Dendritic cell treated with granulocyte-macrophage colony-stimulating factor and Interleukin-4, amounts not matched to agents 40 ng/mL and 50 ng/mL, for 4 days (primary cell): Measurements from ENCODE around the gene TSPEAR.

ENCODE experiments used
- H3K27ac Mint-ChIP-seq: one replicate; pipeline ENCODE4 v1.8.0; 2022; ENCODE audit warnings: mild to moderate bottlenecking, mixed read lengths
- H3K27me3 Mint-ChIP-seq: one replicate; pipeline ENCODE4 v1.8.0; 2022; ENCODE audit warnings: mild to moderate bottlenecking, mixed read lengths
- H3K36me3 Mint-ChIP-seq: one replicate; pipeline ENCODE4 v1.8.0; 2022; ENCODE audit warnings: low read depth, mixed read lengths
- H3K4me1 Mint-ChIP-seq: one replicate; pipeline ENCODE4 v1.8.0; 2022; ENCODE audit warnings: low read depth, mixed read lengths
- H3K4me3 Mint-ChIP-seq: one replicate; pipeline ENCODE4 v1.8.0; 2022; ENCODE audit warnings: mild to moderate bottlenecking, moderate library complexity, mixed read lengths
- H3K9me3 Mint-ChIP-seq: one replicate; pipeline ENCODE4 v1.8.0; 2022; ENCODE audit warnings: mixed read lengths
- intact Hi-C: fragments of 100-400 bp; cut with micrococcal nuclease; formaldehyde crosslinking; loops from one replicate; pipeline ENCODE4 v1.15.0; 2022

Gene TSPEAR

GRCh38 chr21:44513389-44514217 lies 197.8 kb downstream of the TSPEAR start:
- intact Hi-C loops: no loop called here
- peaks cover 30% of the 10 kb centered on the region for H3K27me3 Mint-ChIP-seq

GRCh38 chr21:44512496-44513388 lies 198.6 kb downstream of the TSPEAR start:
- intact Hi-C loops: no loop called here
- peaks cover 10% of the 10 kb centered on the region for H3K4me1 Mint-ChIP-seq
- no peak overlapping the region for H3K4me3 Mint-ChIP-seq
- H3K9me3 Mint-ChIP-seq: no peaks in the 10 kb centered on the region
- H3K27ac Mint-ChIP-seq: no peak overlapping the region
- H3K36me3 Mint-ChIP-seq: no peaks in the 10 kb centered on the region
- H3K27me3 Mint-ChIP-seq: peaks cover 37% of the 10 kb centered on the region

More at GRCh38 chr21:44513389-44514217, 197.8 kb downstream of the TSPEAR start:
- H3K36me3 Mint-ChIP-seq: no peaks in the 10 kb centered on the region
- no peak overlapping the region for H3K27ac Mint-ChIP-seq
- H3K4me3 Mint-ChIP-seq: no peak overlapping the region
- H3K4me1 Mint-ChIP-seq: peaks cover 10% of the 10 kb centered on the region
- H3K9me3 Mint-ChIP-seq: no peaks in the 10 kb centered on the region

DNA sequence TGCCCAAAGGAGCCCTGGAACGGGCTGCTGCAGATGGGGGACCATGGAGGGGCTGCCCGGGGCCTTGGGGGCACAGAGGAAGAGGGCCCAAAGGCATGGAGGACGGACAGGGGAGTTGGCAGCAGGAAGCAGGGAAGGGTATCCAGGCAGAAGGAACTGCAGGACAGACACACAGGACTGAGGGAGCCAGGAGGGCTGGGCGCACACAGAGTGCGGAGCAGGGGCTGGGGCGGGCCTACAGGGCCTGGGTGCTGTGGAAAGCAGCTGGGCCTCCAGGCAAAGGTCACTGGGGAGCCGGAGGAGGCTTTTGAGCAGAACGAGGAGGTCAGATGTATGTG lies 199.5 kb downstream of the TSPEAR start:
- H3K36me3 Mint-ChIP-seq: no peaks in the 10 kb centered on the region
- no peak overlapping the region for H3K27ac Mint-ChIP-seq
- H3K4me1 Mint-ChIP-seq: peaks cover 10% of the 10 kb centered on the region
- intact Hi-C loops: loop anchor here (2.0 kb wide), 1 partner anchor 281 kb away; no protein-coding TSS in a partner anchor
- H3K9me3 Mint-ChIP-seq: no peaks in the 10 kb centered on the region
- peaks cover 36% of the 10 kb centered on the region for H3K27me3 Mint-ChIP-seq
- no peak overlapping the region for H3K4me3 Mint-ChIP-seq

DNA sequence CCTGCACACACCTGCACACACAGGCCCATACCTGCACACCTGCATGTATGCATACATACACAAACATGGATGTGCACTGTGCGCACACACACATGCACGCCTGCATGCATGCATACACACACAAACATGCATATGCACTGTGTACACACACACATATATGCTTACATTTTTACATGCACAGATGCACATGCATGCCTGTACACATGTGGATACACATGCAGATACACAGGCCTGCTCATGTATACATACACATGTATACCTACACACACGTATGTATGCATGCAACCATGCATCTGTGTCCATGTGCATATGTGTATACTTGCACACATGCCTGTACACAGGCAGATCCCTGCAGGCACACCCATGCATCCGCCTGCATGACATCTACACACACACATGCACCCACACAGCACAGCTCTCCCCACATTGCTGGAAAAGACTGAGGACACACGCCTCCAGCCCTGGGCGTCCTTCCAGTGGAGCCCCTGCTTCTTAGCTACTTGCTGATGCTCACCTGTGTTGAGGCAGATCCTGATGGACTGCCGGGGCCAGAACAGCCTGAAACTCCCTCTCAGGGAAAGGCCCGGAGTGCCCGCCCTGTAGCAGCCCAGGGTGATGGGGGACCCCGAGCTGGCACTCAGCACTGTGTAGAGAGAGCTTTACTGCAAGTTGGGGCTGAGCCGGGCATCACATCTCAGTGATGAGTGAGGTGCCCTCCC lies 200.0 kb downstream of the TSPEAR start:
- Mint-ChIP-seq H3K4me1 (peaks cover 10% of the 10 kb centered on the region), H3K4me3 (no peak overlapping the region), H3K27ac (no peak overlapping the region), H3K36me3 (no peaks in the 10 kb centered on the region), H3K9me3 (no peaks in the 10 kb centered on the region), H3K27me3 (peaks cover 38% of the 10 kb centered on the region)
- intact Hi-C loops: loop anchor here (2.0 kb wide), 1 partner anchor 281 kb away; no protein-coding TSS in a partner anchor

DNA sequence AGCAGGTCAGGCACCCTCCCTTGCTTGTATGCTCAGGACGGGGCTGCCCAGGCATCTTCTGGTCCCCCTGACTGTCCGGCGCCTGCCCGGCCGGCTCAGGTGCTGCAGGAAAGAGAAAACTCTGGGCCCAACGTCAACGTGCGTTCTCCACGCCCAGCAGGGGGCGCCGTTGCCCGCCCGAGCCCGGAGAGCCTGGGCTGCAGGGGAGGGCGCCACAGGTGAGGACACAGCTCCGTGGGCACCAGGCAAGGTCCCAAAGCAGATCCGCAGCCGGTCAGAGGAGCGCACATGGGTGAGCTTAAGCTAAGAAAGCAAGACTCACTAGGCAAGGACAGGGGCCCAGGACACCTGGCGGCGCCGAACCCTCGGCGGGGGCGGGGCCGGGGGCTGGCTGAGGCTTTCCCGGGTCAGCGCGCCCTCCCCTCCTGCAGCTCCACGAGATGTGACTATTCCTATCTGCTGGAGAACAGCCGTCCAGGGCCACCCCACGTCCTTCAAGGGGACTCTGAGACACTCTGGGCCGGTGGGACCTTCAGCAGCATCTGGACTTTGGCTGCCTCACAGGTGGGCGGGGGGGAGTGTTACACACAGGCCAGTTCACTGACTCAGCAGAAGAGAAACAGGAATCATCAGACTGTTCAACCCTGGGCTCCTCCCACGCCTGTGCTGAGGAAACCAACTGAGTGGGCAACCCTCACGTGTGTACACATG lies 200.7 kb downstream of the TSPEAR start:
- no peaks in the 10 kb centered on the region for H3K9me3 Mint-ChIP-seq
- H3K36me3 Mint-ChIP-seq: no peaks in the 10 kb centered on the region
- H3K27me3 Mint-ChIP-seq: peaks cover 42% of the 10 kb centered on the region
- H3K4me3 Mint-ChIP-seq: no peak overlapping the region
- intact Hi-C loops: loop anchor here (2.0 kb wide), 1 partner anchor 282 kb away; no protein-coding TSS in a partner anchor
- H3K4me1 Mint-ChIP-seq: peaks cover 10% of the 10 kb centered on the region
- H3K27ac Mint-ChIP-seq: no peak overlapping the region

- intact Hi-C loops: loop anchor here (2.0 kb wide), 1 partner anchor 283 kb away; no protein-coding TSS in a partner anchor
- Mint-ChIP-seq H3K36me3 (no peaks in the 10 kb centered on the region), H3K27ac (no peak overlapping the region), H3K4me1 (peaks cover 10% of the 10 kb centered on the region), H3K4me3 (no peak overlapping the region), H3K9me3 (no peaks in the 10 kb centered on the region), H3K27me3 (peaks cover 42% of the 10 kb centered on the region)
Measured at GRCh38 chr21:44510109-44510507, 201.3 kb downstream of the TSPEAR start.

DNA sequence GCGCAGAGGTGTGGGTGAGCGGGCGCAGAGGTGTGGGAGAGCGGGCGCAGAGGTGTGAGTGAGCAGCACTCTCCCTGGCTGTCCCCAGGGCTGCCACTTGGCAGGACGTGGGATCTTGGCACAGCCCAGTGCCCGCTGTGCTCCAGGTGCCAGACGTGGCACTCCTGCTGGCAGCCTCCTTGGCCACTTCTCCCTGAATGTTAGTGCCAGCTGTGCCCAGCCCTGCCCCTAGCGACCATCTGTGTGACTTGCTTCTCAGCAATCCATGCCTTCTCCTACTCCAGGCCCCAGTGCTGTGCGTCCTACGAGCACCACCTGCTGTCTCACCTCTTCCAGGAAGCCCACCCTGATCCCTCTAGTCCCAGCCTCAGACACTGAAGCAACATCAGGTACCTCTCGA lies 201.8 kb downstream of the TSPEAR start:
- no peaks in the 10 kb centered on the region for H3K36me3 Mint-ChIP-seq
- H3K27me3 Mint-ChIP-seq: peaks cover 42% of the 10 kb centered on the region
- H3K9me3 Mint-ChIP-seq: no peaks in the 10 kb centered on the region
- intact Hi-C loops: no loop called here
- peaks cover 10% of the 10 kb centered on the region for H3K4me1 Mint-ChIP-seq
- H3K4me3 Mint-ChIP-seq: no peak overlapping the region
- no peak overlapping the region for H3K27ac Mint-ChIP-seq

GRCh38 chr21:44508711-44509445 lies 202.5 kb downstream of the TSPEAR start:
- Mint-ChIP-seq H3K36me3 (no peaks in the 10 kb centered on the region), H3K9me3 (peaks cover 4% of the 10 kb centered on the region), H3K27ac (no peak overlapping the region), H3K4me3 (no peak overlapping the region), H3K27me3 (peaks cover 42% of the 10 kb centered on the region), H3K4me1 (peaks cover 16% of the 10 kb centered on the region)
- intact Hi-C loops: no loop called here

GRCh38 chr21:44508426-44508710 lies 203.0 kb downstream of the TSPEAR start:
- Mint-ChIP-seq H3K27me3 (peaks cover 42% of the 10 kb centered on the region), H3K27ac (no peak overlapping the region), H3K4me1 (peaks cover 19% of the 10 kb centered on the region), H3K9me3 (peaks cover 6% of the 10 kb centered on the region), H3K36me3 (no peaks in the 10 kb centered on the region), H3K4me3 (no peak overlapping the region)
- intact Hi-C loops: no loop called here

- Mint-ChIP-seq H3K4me3 (no peak overlapping the region), H3K27me3 (peaks cover 46% of the 10 kb centered on the region), H3K9me3 (peaks cover 6% of the 10 kb centered on the region), H3K36me3 (no peaks in the 10 kb centered on the region), H3K27ac (no peak overlapping the region), H3K4me1 (peaks cover 19% of the 10 kb centered on the region)
- intact Hi-C loops: no loop called here
Measured at GRCh38 chr21:44507673-44508425, 203.5 kb downstream of the TSPEAR start.

DNA sequence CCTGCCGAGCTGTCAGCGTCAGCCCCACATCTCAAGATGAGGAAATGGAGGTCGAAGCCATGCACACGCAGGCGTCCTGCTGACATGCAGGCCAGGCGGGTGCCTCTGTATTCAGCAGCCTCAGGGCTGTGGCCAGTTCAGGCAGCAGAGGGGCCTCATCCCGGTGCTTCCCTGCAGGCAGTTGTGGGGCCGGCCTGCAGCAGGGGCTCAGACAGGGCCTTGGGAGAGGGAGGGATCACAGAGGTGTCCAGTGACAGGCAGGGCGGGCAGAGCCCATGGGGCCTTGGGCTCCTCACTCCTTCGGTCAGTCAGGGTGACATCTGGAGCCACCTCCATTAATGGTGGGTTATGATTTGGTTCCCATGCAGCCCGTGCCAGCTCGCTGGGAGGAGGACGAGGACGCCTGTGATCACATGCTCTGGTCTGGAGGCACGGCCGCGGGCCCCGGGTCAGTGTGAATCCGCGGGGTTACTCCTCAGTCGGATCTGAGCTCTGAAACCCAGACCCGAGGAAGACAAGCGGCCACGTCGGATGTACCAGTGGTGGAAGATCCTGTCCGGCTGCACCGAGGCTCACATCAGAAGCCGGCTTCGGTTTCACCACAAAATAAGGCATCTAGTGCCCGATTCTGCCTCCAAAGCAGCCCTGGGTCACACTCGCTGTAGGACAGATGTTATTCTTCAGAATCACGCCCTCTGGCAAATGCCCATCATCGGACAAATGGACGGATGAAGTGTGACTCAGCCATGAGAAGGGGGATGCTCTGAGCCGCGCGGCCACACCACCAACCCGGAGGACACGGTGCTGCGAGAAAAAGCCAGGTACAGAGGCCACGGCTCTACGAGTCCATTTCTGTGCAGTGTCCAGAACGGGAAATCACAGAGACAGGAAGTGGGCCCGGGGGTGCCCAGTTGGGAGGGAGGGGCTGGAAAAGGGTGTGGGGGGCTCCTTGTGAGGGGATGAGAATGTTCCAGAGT lies 204.8 kb downstream of the TSPEAR start:
- Mint-ChIP-seq H3K4me3 (no peak overlapping the region), H3K9me3 (peaks cover 6% of the 10 kb centered on the region), H3K27me3 (peaks cover 46% of the 10 kb centered on the region), H3K36me3 (no peaks in the 10 kb centered on the region), H3K4me1 (peaks cover 19% of the 10 kb centered on the region), H3K27ac (no peak overlapping the region)
- intact Hi-C loops: no loop called here
